Measurements from ENCODE around the gene PAM. TPM values are rescaled to one million over a fixed set of nuclear protein-coding genes. Genes with fewer than 3 reads are reported as not detected.

Gene PAM
- total RNA-seq, 1 experiment from 2014 or later: 90.0 TPM

DNA sequence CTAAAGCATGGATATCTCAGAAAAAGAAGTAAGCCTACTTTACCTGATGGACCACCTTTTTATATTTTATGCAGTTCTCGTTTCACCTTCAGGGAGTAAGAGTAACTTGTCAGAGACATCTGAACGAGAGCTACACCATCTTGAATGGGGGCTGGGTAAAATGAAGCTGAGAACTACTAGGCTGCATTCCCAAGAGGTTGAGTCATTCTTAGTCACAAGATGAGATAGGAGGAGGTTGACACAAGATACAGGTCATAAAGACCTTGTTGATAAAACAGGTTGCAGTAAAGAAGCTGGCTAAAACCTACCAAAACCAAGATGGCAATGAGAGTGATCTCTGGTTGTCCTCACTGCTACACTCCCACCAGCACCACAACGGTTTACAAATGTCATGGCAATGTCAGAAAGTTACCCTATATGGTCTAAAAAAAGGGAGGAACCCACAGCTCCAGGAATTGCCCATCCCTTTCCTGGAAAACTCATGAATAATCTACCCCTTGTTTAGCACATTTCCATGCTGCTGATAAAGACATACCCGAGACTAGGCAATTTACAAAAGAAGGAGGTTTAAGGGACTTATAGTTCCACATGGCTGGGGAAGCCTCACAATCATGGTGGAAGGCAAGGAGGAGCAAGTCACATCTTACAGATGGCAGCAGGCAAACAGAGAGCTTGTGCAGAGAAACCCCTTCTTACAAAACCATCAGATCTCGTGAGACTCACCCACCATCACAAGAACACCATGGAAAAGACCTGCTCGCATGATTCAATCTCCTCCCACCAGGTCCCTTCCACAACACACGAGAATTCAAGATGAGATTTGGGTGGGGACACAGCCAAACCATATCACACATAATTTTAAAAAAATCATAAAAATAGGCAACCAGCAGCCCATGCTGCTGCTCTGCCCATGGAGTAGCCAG lies 302.4 kb downstream of the PAM start:
- H3K9ac ChIP-seq (ENCODE audit: low read length): no peak overlapping the region
- DNase-seq (peak; percentile 87), ATAC-seq (peak; percentile 95)
- H3K4me2 ChIP-seq (ENCODE audit: low read length): no peak overlapping the region
- no peak overlapping the region for H3K27ac ChIP-seq (ENCODE audit: low read length)
- H3K27me3 ChIP-seq (ENCODE audit: low read length): no peaks in the 10 kb centered on the region
- H3K79me2 ChIP-seq (ENCODE audit: low read length): no peaks in the 10 kb centered on the region
- TF ChIP-seq, protein P1, sequence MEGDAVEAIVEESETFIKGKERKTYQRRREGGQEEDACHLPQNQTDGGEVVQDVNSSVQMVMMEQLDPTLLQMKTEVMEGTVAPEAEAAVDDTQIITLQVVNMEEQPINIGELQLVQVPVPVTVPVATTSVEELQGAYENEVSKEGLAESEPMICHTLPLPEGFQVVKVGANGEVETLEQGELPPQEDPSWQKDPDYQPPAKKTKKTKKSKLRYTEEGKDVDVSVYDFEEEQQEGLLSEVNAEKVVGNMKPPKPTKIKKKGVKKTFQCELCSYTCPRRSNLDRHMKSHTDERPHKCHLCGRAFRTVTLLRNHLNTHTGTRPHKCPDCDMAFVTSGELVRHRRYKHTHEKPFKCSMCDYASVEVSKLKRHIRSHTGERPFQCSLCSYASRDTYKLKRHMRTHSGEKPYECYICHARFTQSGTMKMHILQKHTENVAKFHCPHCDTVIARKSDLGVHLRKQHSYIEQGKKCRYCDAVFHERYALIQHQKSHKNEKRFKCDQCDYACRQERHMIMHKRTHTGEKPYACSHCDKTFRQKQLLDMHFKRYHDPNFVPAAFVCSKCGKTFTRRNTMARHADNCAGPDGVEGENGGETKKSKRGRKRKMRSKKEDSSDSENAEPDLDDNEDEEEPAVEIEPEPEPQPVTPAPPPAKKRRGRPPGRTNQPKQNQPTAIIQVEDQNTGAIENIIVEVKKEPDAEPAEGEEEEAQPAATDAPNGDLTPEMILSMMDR (conservative IDR thresholded peaks at IDR 0.05; ENCODE audit: low read depth, low read length): no peak
- TF ChIP-seq EZH2phosphoT487 (IDR thresholded peaks at IDR 0.05; ENCODE audit: borderline replicate concordance, low read length) (no peak), EZH2 (IDR thresholded peaks at IDR 0.05; ENCODE audit: low read length, unreplicated experiment) (no peak)
- no peaks in the 10 kb centered on the region for H4K20me1 ChIP-seq (ENCODE audit: low read length)
- no peak overlapping the region for H3K4me3 ChIP-seq (ENCODE audit: low read length)
- POLR2A ChIA-PET (ENCODE audit: unreplicated experiment): no interaction called here
- CTCF ChIA-PET: interaction anchor here (0.6 to 1.2 kb wide), 2 partner anchors 11 to 26 kb away, joined by 3 read pairs; no protein-coding TSS in a partner anchor
- H3K9me2 ChIP-seq (replicated peaks; ENCODE audit: low read length): no peaks in the 10 kb centered on the region
- no TSS peak for BruUV-seq (replicated peaks)
- H3K36me3 ChIP-seq (ENCODE audit: low read depth, low read length): no peaks in the 10 kb centered on the region
- no peaks in the 10 kb centered on the region for H3F3A ChIP-seq (ENCODE audit: low read length, unreplicated experiment)
- H3K9me3 ChIP-seq (ENCODE audit: low read length): no peaks in the 10 kb centered on the region
- intact Hi-C loops (cut with micrococcal nuclease): no loop called here
- H3K4me1 ChIP-seq (ENCODE audit: insufficient read depth, low read length): peaks cover 15% of the 10 kb centered on the region; the same call in 1 of the 2 replicates
- peak overlapping the region; percentile 35 for H2AFZ ChIP-seq (ENCODE audit: low read length)

DNA sequence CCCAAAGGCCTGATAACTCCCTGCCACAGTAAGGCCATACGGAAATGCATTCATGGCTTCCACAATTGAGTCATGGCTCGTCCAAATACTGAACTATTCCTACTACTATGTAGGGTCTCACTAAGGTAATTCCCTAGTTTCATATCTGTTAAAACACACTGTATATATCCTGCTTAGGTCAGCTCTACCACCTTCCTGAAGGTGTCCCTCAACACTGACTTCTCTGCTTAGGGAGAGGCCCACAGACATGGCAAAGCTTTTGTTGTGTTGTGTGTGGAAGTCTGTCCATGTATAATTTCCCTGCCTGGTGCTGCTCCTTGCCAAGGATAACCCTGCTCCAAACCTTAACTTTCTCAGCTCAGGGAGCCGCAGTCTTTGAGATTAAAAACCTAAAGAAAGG lies 304.4 kb downstream of the PAM start:
- ChIA-PET POLR2A (ENCODE audit: unreplicated experiment) (no interaction called here), CTCF (no interaction called here)
- TF ChIP-seq, protein P1 (conservative IDR thresholded peaks at IDR 0.05; ENCODE audit: low read depth, low read length): no peak

DNA sequence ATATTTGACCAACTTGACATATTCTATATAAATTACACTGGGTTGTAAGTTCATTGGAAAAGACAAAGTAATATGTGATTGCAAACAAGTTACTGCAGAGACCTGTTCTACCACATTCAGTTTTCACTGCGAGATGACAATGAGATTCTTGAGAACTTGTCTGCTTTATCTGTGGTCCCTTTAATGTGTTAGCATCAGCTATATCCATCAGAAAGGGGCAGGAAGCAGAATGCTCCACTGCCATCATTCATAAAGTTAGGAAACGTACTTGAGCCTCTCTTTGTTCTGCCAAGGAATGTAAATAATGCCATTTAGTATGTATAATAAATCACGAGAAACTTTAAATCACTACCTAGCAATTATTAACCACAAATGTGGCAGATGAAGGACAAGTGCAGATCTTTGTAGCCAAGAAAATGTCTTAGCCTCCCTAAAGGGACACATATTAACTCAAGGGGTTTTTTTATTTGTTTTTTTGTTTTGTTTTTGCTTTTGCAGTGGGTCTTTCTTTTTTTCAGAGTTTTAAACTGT lies 305.4 kb downstream of the PAM start:
- H3K4me1 ChIP-seq (ENCODE audit: insufficient read depth, low read length): peaks cover 15% of the 10 kb centered on the region; the same call in 1 of the 2 replicates

More for the DNA sequence above, 304.4 kb downstream of the PAM start:
- DNase-seq (no peak), ATAC-seq (no peak)
- H3F3A ChIP-seq (ENCODE audit: low read length, unreplicated experiment): no peaks in the 10 kb centered on the region
- no peak overlapping the region for H3K4me3 ChIP-seq (ENCODE audit: low read length)
- no peak overlapping the region for H3K27ac ChIP-seq (ENCODE audit: low read length)
- H3K27me3 ChIP-seq (ENCODE audit: low read length): no peaks in the 10 kb centered on the region
- H3K36me3 ChIP-seq (ENCODE audit: low read depth, low read length): no peaks in the 10 kb centered on the region
- H4K20me1 ChIP-seq (ENCODE audit: low read length): no peaks in the 10 kb centered on the region
- H3K4me1 ChIP-seq (ENCODE audit: insufficient read depth, low read length): peaks cover 15% of the 10 kb centered on the region; the same call in 1 of the 2 replicates
- intact Hi-C loops (cut with micrococcal nuclease): no loop called here
- H3K79me2 ChIP-seq (ENCODE audit: low read length): no peaks in the 10 kb centered on the region
- H3K4me2 ChIP-seq (ENCODE audit: low read length): no peak overlapping the region
- H3K9me2 ChIP-seq (replicated peaks; ENCODE audit: low read length): no peaks in the 10 kb centered on the region
- no peaks in the 10 kb centered on the region for H3K9me3 ChIP-seq (ENCODE audit: low read length)
- no TSS peak for BruUV-seq (replicated peaks)
- H3K9ac ChIP-seq (ENCODE audit: low read length): no peak overlapping the region
- H2AFZ ChIP-seq (ENCODE audit: low read length): no peak overlapping the region

More for the DNA sequence above, 305.4 kb downstream of the PAM start:
- H3K9me3 ChIP-seq (ENCODE audit: low read length): no peaks in the 10 kb centered on the region
- intact Hi-C loops (cut with micrococcal nuclease): no loop called here
- peak overlapping the region; percentile 12; the same call in 1 of the 2 replicates for H2AFZ ChIP-seq (ENCODE audit: low read length)
- ChIA-PET CTCF (no interaction called here), POLR2A (ENCODE audit: unreplicated experiment) (interaction anchor here (0.7 kb wide), 1 partner anchor 156 kb away, joined by 3 read pairs; no protein-coding TSS in a partner anchor)
- peak; percentile 32 for DNase-seq
- no peaks in the 10 kb centered on the region for H3K79me2 ChIP-seq (ENCODE audit: low read length)
- H3K27ac ChIP-seq (ENCODE audit: low read length): no peak overlapping the region
- no peak overlapping the region for H3K4me2 ChIP-seq (ENCODE audit: low read length)
- H4K20me1 ChIP-seq (ENCODE audit: low read length): no peaks in the 10 kb centered on the region
- TF ChIP-seq EZH2phosphoT487 (IDR thresholded peaks at IDR 0.05; ENCODE audit: borderline replicate concordance, low read length) (no peak), EZH2 (IDR thresholded peaks at IDR 0.05; ENCODE audit: low read length, unreplicated experiment) (no peak)
- TF ChIP-seq, protein P1 (conservative IDR thresholded peaks at IDR 0.05; ENCODE audit: low read depth, low read length): no peak
- H3K9me2 ChIP-seq (replicated peaks; ENCODE audit: low read length): no peaks in the 10 kb centered on the region
- no peak for ATAC-seq
- no TSS peak for BruUV-seq (replicated peaks)
- no peaks in the 10 kb centered on the region for H3K36me3 ChIP-seq (ENCODE audit: low read depth, low read length)
- no peaks in the 10 kb centered on the region for H3F3A ChIP-seq (ENCODE audit: low read length, unreplicated experiment)
- no peak overlapping the region for H3K9ac ChIP-seq (ENCODE audit: low read length)
- H3K27me3 ChIP-seq (ENCODE audit: low read length): no peaks in the 10 kb centered on the region
- no peak overlapping the region for H3K4me3 ChIP-seq (ENCODE audit: low read length)

Data from PC-3 (cell line).